IMR-90 (cell line): ENCODE results near the gene FERMT3. TPM values are rescaled to one million over a fixed set of nuclear protein-coding genes. Genes with fewer than 3 reads are reported as not detected.
A peak's percentile ranks its signal among the peaks of the same experiment; 100 is the strongest.

ENCODE experiments used
- ATAC-seq: fragments of 200-7000 bp; cut with Tn5 transposase; 2 replicates; pipeline ENCODE4 v1.9.1; 2020; ENCODE audit warnings: low read depth, mild to moderate bottlenecking, moderate library complexity
- BruUV-seq: library from RNA; stranded (reverse); fragments of 400-500 nt; replicated peaks from 2 replicates; lab custom pipeline; 2021; lab: Mats Ljungman, UMichigan
- CTCF ChIA-PET: fragments of 300-600 bp; formaldehyde crosslinking; extraction: SDS; loops from one replicate; lab custom pipeline; 2021; ENCODE audit warnings: antibody characterized with exemption; lab: Yijun Ruan, JAX
- POLR2A ChIA-PET: fragments of 300-600 bp; sonication (Branson Sonifier 250); formaldehyde crosslinking; loops from one replicate; lab custom pipeline; 2022; ENCODE audit warnings: antibody characterized with exemption; ENCODE audit not compliant: unreplicated experiment; lab: Charles Lee
- DNase-seq: peaks from one replicate; pipeline ENCODE4 v3.0.0; 2013
- H2AFZ ChIP-seq: replicated peaks from 2 replicates; pipeline ENCODE3; 2013; ENCODE audit warnings: low read length, mild to moderate bottlenecking; ENCODE audit not compliant: poor library complexity
- H2AK5ac ChIP-seq: 2 replicates; pipeline ENCODE4 v1.6.1; 2013; ENCODE audit warnings: low read depth, low read length, inconsistent platforms
- H2AK9ac ChIP-seq: replicated peaks from 2 replicates; pipeline ENCODE3; 2013; ENCODE audit warnings: mild to moderate bottlenecking, low read depth, low read length, moderate library complexity; ENCODE audit not compliant: poor library complexity
- H2BK120ac ChIP-seq: 2 replicates; pipeline ENCODE4 v1.6.1; 2013; ENCODE audit warnings: low read depth, low read length, inconsistent platforms
- H2BK15ac ChIP-seq: 3 replicates; pipeline ENCODE4 v1.6.1; 2013; ENCODE audit warnings: low read depth, low read length, inconsistent platforms
- H2BK20ac ChIP-seq: 2 replicates; pipeline ENCODE4 v1.6.1; 2013; ENCODE audit warnings: low read depth, mild to moderate bottlenecking, inconsistent platforms, low read length, moderate library complexity
- H2BK5ac ChIP-seq: 2 replicates; pipeline ENCODE4 v1.6.1; 2013; ENCODE audit warnings: mild to moderate bottlenecking, low read depth, low read length, inconsistent platforms; ENCODE audit not compliant: poor library complexity, severe bottlenecking
- H3K14ac ChIP-seq: replicated peaks from 2 replicates; pipeline ENCODE4 v1.6.1; 2013; ENCODE audit warnings: low read depth, low read length, inconsistent platforms
- H3K18ac ChIP-seq: 2 replicates; pipeline ENCODE4 v1.6.1; 2013; ENCODE audit warnings: low read depth, low read length, control low read depth
- H3K23ac ChIP-seq: 2 replicates; pipeline ENCODE4 v1.6.1; 2013; ENCODE audit warnings: low read depth, low read length, inconsistent platforms
- H3K27ac ChIP-seq: 2 replicates; pipeline ENCODE4 v1.5.1; 2013; ENCODE audit warnings: mild to moderate bottlenecking, control low read depth, low read length; ENCODE audit not compliant: insufficient read depth
- H3K27me3 ChIP-seq: 2 replicates; pipeline ENCODE4 v1.6.1; 2013; ENCODE audit warnings: low read length; ENCODE audit not compliant: control insufficient read depth, insufficient read depth
- H3K36me3 ChIP-seq: 2 replicates; pipeline ENCODE4 v1.6.1; 2013; ENCODE audit warnings: low read length, mixed read lengths; ENCODE audit not compliant: control insufficient read depth, insufficient read depth
- H3K4ac ChIP-seq: 2 replicates; pipeline ENCODE4 v1.6.1; 2013; ENCODE audit warnings: low read depth, low read length, inconsistent platforms
- H3K4me1 ChIP-seq: 2 replicates; pipeline ENCODE4 v1.6.1; 2013; ENCODE audit warnings: low read length, mixed read lengths; ENCODE audit not compliant: control insufficient read depth, insufficient read depth
- H3K4me2 ChIP-seq: 2 replicates; pipeline ENCODE4 v1.6.1; 2013; ENCODE audit warnings: low read depth, mild to moderate bottlenecking, control low read depth, low read length, moderate library complexity
- H3K4me3 ChIP-seq: 2 replicates; pipeline ENCODE4 v1.5.1; 2013; ENCODE audit warnings: low read depth, mild to moderate bottlenecking, control low read depth, low read length, moderate library complexity; ENCODE audit not compliant: insufficient read depth
- H3K56ac ChIP-seq: 2 replicates; pipeline ENCODE4 v1.6.1; 2013; ENCODE audit warnings: low read length, inconsistent platforms; ENCODE audit not compliant: insufficient read depth; ENCODE audit errors: extremely low read depth
- H3K79me1 ChIP-seq, 2 experiments: 2 replicates each; pipeline ENCODE4 v1.6.1; 2013; ENCODE audit warnings: low read length in 2 of 2, inconsistent platforms in 1 of 2, low read depth in 1 of 2
- H3K9ac ChIP-seq: 2 replicates; pipeline ENCODE4 v1.6.1; 2013; ENCODE audit warnings: low read depth, low read length, control low read depth
- H3K9me1 ChIP-seq: 2 replicates; pipeline ENCODE4 v1.6.1; 2013; ENCODE audit warnings: low read length, inconsistent platforms; ENCODE audit not compliant: insufficient read depth
- H3K9me3 ChIP-seq: 2 replicates; pipeline ENCODE4 v1.6.1; 2013; ENCODE audit warnings: low read length; ENCODE audit not compliant: control insufficient read depth, insufficient read depth
- H4K20me1 ChIP-seq: 2 replicates; pipeline ENCODE4 v1.6.1; 2013; ENCODE audit warnings: low read length, inconsistent platforms; ENCODE audit not compliant: insufficient read depth
- H4K5ac ChIP-seq: 2 replicates; pipeline ENCODE4 v1.6.1; 2013; ENCODE audit warnings: mild to moderate bottlenecking, low read depth, low read length, control low read depth
- H4K8ac ChIP-seq, 2 experiments: 2 replicates each; pipeline ENCODE4 v1.6.1; 2013; ENCODE audit warnings: low read depth in 2 of 2, low read length in 2 of 2, control low read depth in 1 of 2, inconsistent platforms in 1 of 2
- H4K91ac ChIP-seq: 2 replicates; pipeline ENCODE4 v1.6.1; 2013; ENCODE audit warnings: low read depth, low read length, inconsistent platforms; ENCODE audit not compliant: insufficient read depth
- BHLHE40 ChIP-seq: fragments of 150-350 bp; IDR thresholded peaks from 2 replicates; pipeline ENCODE4 v1.6.1; 2016; ENCODE audit warnings: mild to moderate bottlenecking, low read depth, low read length
- CEBPB ChIP-seq: IDR thresholded peaks from 2 replicates; pipeline ENCODE4 v1.6.1; 2012; ENCODE audit warnings: low read depth, low read length, improper control_type of control experiment
- FOS ChIP-seq: fragments of 150-350 bp; IDR thresholded peaks from 2 replicates; pipeline ENCODE4 v1.6.1; 2016; ENCODE audit warnings: low read depth, low read length
- MAZ ChIP-seq: IDR thresholded peaks from 2 replicates; pipeline ENCODE4 v1.6.1; 2012; ENCODE audit warnings: low read depth, mild to moderate bottlenecking, low read length, improper control_type of control experiment, moderate library complexity, borderline replicate concordance
- POLR2A ChIP-seq: IDR thresholded peaks from 2 replicates; pipeline ENCODE4 v1.6.1; 2012; ENCODE audit warnings: mild to moderate bottlenecking, low read depth, low read length
- RAD21 ChIP-seq: IDR thresholded peaks from 2 replicates; pipeline ENCODE4 v1.6.1; 2012; ENCODE audit warnings: low read length, improper control_type of control experiment
- WGBS, 2 experiments: methylation state at CpG; one replicate each; pipeline versions ENCODE4 v1.1.5 to v1.1.7; 2013; ENCODE audit warnings: missing lambda C conversion rate in 2 of 2; ENCODE audit not compliant: insufficient read length in 1 of 2; ENCODE audit errors: extremely low coverage in 2 of 2; 5-methylcytosine and 5-hydroxymethylcytosine counted together
- dilution Hi-C: fragments of 300-500 bp; cut with HindIII; formaldehyde crosslinking; loops from one replicate; pipeline ENCODE4 v1.14.3; 2018; ENCODE audit warnings: low sequenced_read_pairs; ENCODE audit not compliant: unreplicated experiment
- in situ Hi-C: fragments of 300-500 bp; cut with MboI; formaldehyde crosslinking; loops from 3 replicates; pipeline ENCODE4 v1.14.3; 2019; ENCODE audit warnings: low sequenced_read_pairs, inconsistent platforms, mixed read lengths
- intact Hi-C: fragments of 100-400 bp; cut with micrococcal nuclease; formaldehyde crosslinking; loops from 2 replicates; pipeline ENCODE4 v1.10.0; 2022
- polyA plus RNA-seq, 3 experiments: library from polyadenylated mRNA; depleted of rRNA; stranded (reverse); fragments of >200 nt; gene quantifications; 2 replicates each; pipeline ENCODE4 v1.2.3, GENCODE V29; 2012; ENCODE audit warnings: low replicate concordance in 1 of 3
- total RNA-seq: library from RNA; depleted of rRNA; stranded (reverse); fragments of >200 nt; gene quantifications from 2 replicates; pipeline ENCODE4 v1.2.3, GENCODE V29; 2012

Gene FERMT3
- total and polyA plus RNA-seq, 2 of the 4 experiments (the other 2 are of a cell fraction): 0.36 to 2.3 TPM

DNA sequence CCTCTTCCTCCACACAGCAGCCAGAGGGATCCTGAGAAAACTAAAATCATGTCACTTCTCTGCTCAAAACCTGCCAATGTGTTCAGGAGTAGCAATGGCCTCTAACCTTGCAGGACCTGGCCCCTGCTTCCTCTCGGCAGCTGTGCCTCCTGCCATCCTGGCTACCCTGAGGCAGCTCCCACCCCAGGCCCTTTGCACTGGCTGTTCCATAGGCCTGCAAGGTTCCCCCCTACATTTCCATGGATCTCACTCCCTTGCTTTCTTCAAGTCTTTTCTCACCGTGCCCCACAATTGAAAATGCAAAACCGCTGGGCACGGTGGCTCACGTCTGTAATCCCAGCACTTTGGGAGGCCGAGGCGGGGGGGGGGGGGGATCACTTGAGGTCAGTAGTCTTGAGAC lies 22.6 kb upstream of the FERMT3 start:
- Histone ChIP-seq H2AK9ac (peak overlapping the region; percentile 32), H2BK15ac (no peak overlapping the region), H3K18ac (no peak overlapping the region), H4K8ac (no peak overlapping the region; a peak in 1 of 4 replicates), H2AFZ (peak overlapping the region; percentile 9), H3K23ac (0 out of 2 replicates have a peak overlapping the region, but pooled peaks have one; percentile 17), H3K9me1 (peaks cover 18% of the 10 kb centered on the region; the same call in 1 of the 2 replicates), H3K27ac (no peak overlapping the region), H3K79me1 (peaks cover 11 to 55% of the 10 kb centered on the region in 2 experiments; a peak in 3 of 4 replicates), H3K4me3 (no peak overlapping the region), H2BK120ac (no peak overlapping the region), H3K9ac (no peak overlapping the region), H4K5ac (no peak overlapping the region), H3K9me3 (no peaks in the 10 kb centered on the region), H4K91ac (no peak overlapping the region), H3K36me3 (peaks cover 4% of the 10 kb centered on the region; the same call in 1 of the 2 replicates), H4K20me1 (peaks cover 15% of the 10 kb centered on the region), H3K4me2 (no peak overlapping the region), H2BK5ac (no peak overlapping the region), H3K27me3 (no peaks in the 10 kb centered on the region), H3K4ac (no peak overlapping the region), H3K14ac (peak overlapping the region; percentile 62), H3K56ac (no peak overlapping the region), H2AK5ac (peak overlapping the region; percentile 25; the same call in 1 of the 2 replicates), H2BK20ac (no peak overlapping the region), H3K4me1 (peaks cover 7% of the 10 kb centered on the region; the same call in 1 of the 2 replicates)
- WGBS, 2 experiments: 100% methylated on average over 1 of the region's 7 CpGs; no CpG with 5 or more reads in 1 of the 2 experiments
- ChIA-PET POLR2A (no interaction called here), CTCF (no interaction called here)
- intact Hi-C loops (no loop called here), in situ Hi-C loops (no loop called here), dilution Hi-C loops (no loop called here)
- ATAC-seq (no peak), DNase-seq (no peak)
- TF ChIP-seq FOS (no peak), CEBPB (no peak), MAZ (no peak), RAD21 (no peak), BHLHE40 (no peak), POLR2A (no peak)
- no TSS peak for BruUV-seq
